Neural progenitor cell (in vitro differentiated cells): Measurements from ENCODE around the gene KANSL3. TPM values are rescaled to one million over a fixed set of nuclear protein-coding genes. Genes with fewer than 3 reads are reported as not detected.

ENCODE experiments used
- DNase-seq: peaks from one replicate; pipeline ENCODE4 v3.0.0-alpha.2; 2016; ENCODE audit warnings: low spot score
- H2AFZ ChIP-seq: fragments of 200-600 bp; sonication (generic); replicated peaks from 2 replicates; pipeline ENCODE4 v1.6.1; 2016; ENCODE audit warnings: antibody characterized with exemption
- H3F3A ChIP-seq: fragments of 200-600 bp; sonication (generic); 2 replicates; pipeline ENCODE4 v1.6.1; 2016; ENCODE audit warnings: antibody characterized with exemption, low read depth
- H3K27ac ChIP-seq: fragments of 200-600 bp; sonication (generic); 2 replicates; pipeline ENCODE4 v1.5.1; 2016; ENCODE audit warnings: mild to moderate bottlenecking
- H3K27me3 ChIP-seq: fragments of 200-600 bp; sonication (generic); 2 replicates; pipeline ENCODE4 v1.6.1; 2016; ENCODE audit warnings: mild to moderate bottlenecking, moderate library complexity
- H3K36me3 ChIP-seq: fragments of 200-600 bp; sonication (generic); 2 replicates; pipeline ENCODE4 v1.5.1; 2016
- H3K4me1 ChIP-seq: fragments of 200-600 bp; sonication (generic); 2 replicates; pipeline ENCODE4 v1.6.1; 2016; ENCODE audit warnings: mixed run types
- H3K4me2 ChIP-seq: fragments of 200-600 bp; sonication (generic); 2 replicates; pipeline ENCODE4 v1.6.1; 2016
- H3K4me3 ChIP-seq: fragments of 200-600 bp; sonication (generic); 2 replicates; pipeline ENCODE4 v1.5.1; 2016
- H3K79me2 ChIP-seq: fragments of 200-600 bp; sonication (generic); 2 replicates; pipeline ENCODE4 v1.6.1; 2016; ENCODE audit warnings: low read depth
- H3K9ac ChIP-seq: fragments of 200-600 bp; sonication (generic); 2 replicates; pipeline ENCODE4 v1.6.1; 2016
- H3K9me3 ChIP-seq: fragments of 200-600 bp; sonication (generic); 2 replicates; pipeline ENCODE4 v1.5.1; 2016; ENCODE audit warnings: low read depth
- H4K20me1 ChIP-seq: fragments of 200-600 bp; sonication (generic); 2 replicates; pipeline ENCODE4 v1.6.1; 2016; ENCODE audit warnings: low read depth
- H3K27ac Mint-ChIP-seq: 3 replicates; pipeline ENCODE4 v1.8.0; 2021; ENCODE audit warnings: mixed read lengths
- H3K27me3 Mint-ChIP-seq: 2 replicates; pipeline ENCODE4 v1.8.0; 2022; ENCODE audit warnings: low read depth, mild to moderate bottlenecking, inconsistent platforms, moderate library complexity, mixed read lengths; ENCODE audit not compliant: insufficient read depth
- H3K36me3 Mint-ChIP-seq: 3 replicates; pipeline ENCODE4 v1.8.0; 2021; ENCODE audit warnings: mixed read lengths
- H3K4me1 Mint-ChIP-seq: 3 replicates; pipeline ENCODE4 v1.8.0; 2021; ENCODE audit warnings: mixed read lengths
- H3K4me3 Mint-ChIP-seq: 3 replicates; pipeline ENCODE4 v1.8.0; 2021; ENCODE audit warnings: mild to moderate bottlenecking, moderate library complexity, mixed read lengths
- H3K9me3 Mint-ChIP-seq: 3 replicates; pipeline ENCODE4 v1.8.0; 2020; ENCODE audit warnings: mixed read lengths
- CTCF ChIP-seq: fragments of 200-600 bp; sonication (generic); IDR thresholded peaks from 2 replicates; pipeline ENCODE4 v1.5.1; 2017; ENCODE audit warnings: antibody characterized with exemption, mild to moderate bottlenecking
- EZH2 ChIP-seq: fragments of 200-600 bp; sonication (generic); IDR thresholded peaks from 2 replicates; pipeline ENCODE4 v1.6.1; 2017; ENCODE audit warnings: antibody characterized with exemption, mild to moderate bottlenecking, moderate library complexity
- EZH2phosphoT487 ChIP-seq: fragments of 200-600 bp; sonication (generic); IDR thresholded peaks from 2 replicates; pipeline ENCODE4 v1.6.1; 2017; ENCODE audit warnings: antibody characterized with exemption
- total RNA-seq: library from RNA; depleted of rRNA; stranded (reverse); fragments of >200 nt; gene quantifications from 2 replicates; pipeline ENCODE4 v1.2.3, GENCODE V29; 2015; ENCODE audit warnings: low replicate concordance

The KANSL3 gene
- total RNA-seq, 1 donor from 2014 or later: 32.9 TPM

GRCh38 chr2:96622544-96622943, 15.6 kb downstream of the KANSL3 start:
- Histone ChIP-seq H3K27ac (no peak overlapping the region), H3K4me1 (no peaks in the 10 kb centered on the region), H3K9me3 (no peaks in the 10 kb centered on the region), H3K4me2 (no peak overlapping the region), H4K20me1 (peaks cover 21% of the 10 kb centered on the region), H2AFZ (no peak overlapping the region), H3K4me3 (no peak overlapping the region), H3K9ac (no peak overlapping the region), H3F3A (no peaks in the 10 kb centered on the region), H3K27me3 (no peaks in the 10 kb centered on the region), H3K36me3 (no peaks in the 10 kb centered on the region), H3K79me2 (peaks cover 26% of the 10 kb centered on the region)
- no peak for DNase-seq
- Mint-ChIP-seq H3K36me3 (peaks cover 13% of the 10 kb centered on the region), H3K4me1 (peaks cover 14% of the 10 kb centered on the region), H3K4me3 (no peak overlapping the region), H3K27ac (no peak overlapping the region), H3K9me3 (no peaks in the 10 kb centered on the region), H3K27me3 (no peaks in the 10 kb centered on the region)
- TF ChIP-seq CTCF (no peak), EZH2phosphoT487 (no peak), EZH2 (no peak)

GRCh38 chr2:96618596-96619283, 19.4 kb downstream of the KANSL3 start:
- Mint-ChIP-seq H3K27me3 (no peaks in the 10 kb centered on the region), H3K4me3 (no peak overlapping the region), H3K4me1 (peaks cover 9% of the 10 kb centered on the region), H3K9me3 (no peaks in the 10 kb centered on the region), H3K36me3 (peaks cover 17% of the 10 kb centered on the region), H3K27ac (no peak overlapping the region)
- Histone ChIP-seq H3K27ac (no peak overlapping the region), H3K9ac (no peak overlapping the region), H4K20me1 (peaks cover 16% of the 10 kb centered on the region), H3F3A (no peaks in the 10 kb centered on the region), H3K9me3 (no peaks in the 10 kb centered on the region), H3K4me1 (no peaks in the 10 kb centered on the region), H3K79me2 (peaks cover 12% of the 10 kb centered on the region), H3K4me2 (no peak overlapping the region), H2AFZ (no peak overlapping the region), H3K36me3 (no peaks in the 10 kb centered on the region), H3K4me3 (no peak overlapping the region), H3K27me3 (no peaks in the 10 kb centered on the region)
- TF ChIP-seq EZH2 (no peak), CTCF (no peak), EZH2phosphoT487 (no peak)
- no peak for DNase-seq

- Mint-ChIP-seq H3K9me3 (no peaks in the 10 kb centered on the region), H3K27ac (no peak overlapping the region)
Observed at GRCh38 chr2:96617012-96617411, 21.1 kb downstream of the KANSL3 start.

More at GRCh38 chr2:96617012-96617411, 21.1 kb downstream of the KANSL3 start:
- no peaks in the 10 kb centered on the region for H3F3A ChIP-seq
- H3K4me2 ChIP-seq: no peak overlapping the region
- no peak overlapping the region for H2AFZ ChIP-seq
- no peaks in the 10 kb centered on the region for H3K36me3 ChIP-seq
- H3K36me3 Mint-ChIP-seq: peaks cover 25% of the 10 kb centered on the region
- no peak for DNase-seq
- no peaks in the 10 kb centered on the region for H3K4me1 ChIP-seq
- no peaks in the 10 kb centered on the region for H3K27me3 Mint-ChIP-seq
- no peak overlapping the region for H3K9ac ChIP-seq
- H3K4me1 Mint-ChIP-seq: no peaks in the 10 kb centered on the region
- H4K20me1 ChIP-seq: peaks cover 16% of the 10 kb centered on the region
- H3K4me3 Mint-ChIP-seq: no peak overlapping the region
- H3K9me3 ChIP-seq: no peaks in the 10 kb centered on the region
- TF ChIP-seq EZH2 (no peak), EZH2phosphoT487 (no peak), CTCF (no peak)
- H3K27ac ChIP-seq: no peak overlapping the region
- H3K4me3 ChIP-seq: no peak overlapping the region
- H3K79me2 ChIP-seq: no peaks in the 10 kb centered on the region
- H3K27me3 ChIP-seq: no peaks in the 10 kb centered on the region
